ENCODE data around the gene ANKRD6. TPM values are rescaled to one million over a fixed set of nuclear protein-coding genes. Genes with fewer than 3 reads are reported as not detected.
A peak's percentile ranks its signal among the peaks of the same experiment; 100 is the strongest.

ANKRD6 gene
- 1 to 10 TPM; 1.6 to 6.8 (median 2.9) TPM for total RNA-seq

DNA sequence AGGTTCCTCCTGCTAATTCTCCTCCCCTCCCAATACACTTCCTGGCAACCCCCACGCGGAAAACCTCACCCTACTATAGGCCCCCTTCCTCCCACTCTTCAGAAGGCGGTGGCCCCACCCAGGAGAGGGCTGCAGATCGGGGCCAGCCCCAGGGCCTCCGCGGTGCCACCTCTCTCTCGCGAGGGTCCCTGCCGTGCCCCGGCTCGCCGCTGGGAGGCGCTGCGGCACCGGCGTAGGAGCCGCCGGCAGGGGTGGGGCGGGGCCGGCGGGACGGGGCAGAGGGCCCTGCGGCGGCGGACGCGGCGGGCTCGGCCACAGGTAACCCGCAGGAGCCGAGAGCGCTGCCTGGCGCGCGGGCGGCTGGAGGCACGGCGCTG is at the start of gene ANKRD6:
TSS of gene ANKRD6 (plus strand) at position 278 of the 377 bp plus-strand sequence. CDS start 133,825 bp downstream, outside the sequence.
- peak; percentile 84 to 90 for ATAC-seq
- Histone ChIP-seq H3K4me3 (peak within 1 kb of the TSS; percentile 61 to 90 (median 74)), H3K4me1 (no peaks in the 10 kb centered on the region), H3K9me3 (no peaks in the 10 kb centered on the region), H3K27me3 (no peaks in the 10 kb centered on the region), H3K36me3 (no peaks in the 10 kb centered on the region), H3K27ac (peak within 1 kb of the TSS in 2 of 4 donors; percentile 34 to 56)
- peak; percentile 30 to 64 for DNase-seq
- TF ChIP-seq, protein P1, sequence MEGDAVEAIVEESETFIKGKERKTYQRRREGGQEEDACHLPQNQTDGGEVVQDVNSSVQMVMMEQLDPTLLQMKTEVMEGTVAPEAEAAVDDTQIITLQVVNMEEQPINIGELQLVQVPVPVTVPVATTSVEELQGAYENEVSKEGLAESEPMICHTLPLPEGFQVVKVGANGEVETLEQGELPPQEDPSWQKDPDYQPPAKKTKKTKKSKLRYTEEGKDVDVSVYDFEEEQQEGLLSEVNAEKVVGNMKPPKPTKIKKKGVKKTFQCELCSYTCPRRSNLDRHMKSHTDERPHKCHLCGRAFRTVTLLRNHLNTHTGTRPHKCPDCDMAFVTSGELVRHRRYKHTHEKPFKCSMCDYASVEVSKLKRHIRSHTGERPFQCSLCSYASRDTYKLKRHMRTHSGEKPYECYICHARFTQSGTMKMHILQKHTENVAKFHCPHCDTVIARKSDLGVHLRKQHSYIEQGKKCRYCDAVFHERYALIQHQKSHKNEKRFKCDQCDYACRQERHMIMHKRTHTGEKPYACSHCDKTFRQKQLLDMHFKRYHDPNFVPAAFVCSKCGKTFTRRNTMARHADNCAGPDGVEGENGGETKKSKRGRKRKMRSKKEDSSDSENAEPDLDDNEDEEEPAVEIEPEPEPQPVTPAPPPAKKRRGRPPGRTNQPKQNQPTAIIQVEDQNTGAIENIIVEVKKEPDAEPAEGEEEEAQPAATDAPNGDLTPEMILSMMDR (IDR thresholded peaks at IDR 0.05 in 4 of 5, conservative IDR thresholded peaks at IDR 0.05 in 1 of 5), result peak; percentile 79 to 97 (median 97)
- no peak for TF ChIP-seq POLR2A (IDR thresholded peaks at IDR 0.05)
- intact Hi-C loops (cut with DNase I; ENCODE audit: low total_unique reads) (loop anchor here (1.0 to 5.0 kb wide), 3 partner anchors 61 to 450 kb away; no protein-coding TSS in a partner anchor), in situ Hi-C loops (cut with MboI; ENCODE audit: low sequenced_read_pairs in 4 of 4) (loop anchor here in 2 of 4 donors (5.0 to 10.0 kb wide), 2 partner anchors 179 to 182 kb away; no protein-coding TSS in a partner anchor)

DNA sequence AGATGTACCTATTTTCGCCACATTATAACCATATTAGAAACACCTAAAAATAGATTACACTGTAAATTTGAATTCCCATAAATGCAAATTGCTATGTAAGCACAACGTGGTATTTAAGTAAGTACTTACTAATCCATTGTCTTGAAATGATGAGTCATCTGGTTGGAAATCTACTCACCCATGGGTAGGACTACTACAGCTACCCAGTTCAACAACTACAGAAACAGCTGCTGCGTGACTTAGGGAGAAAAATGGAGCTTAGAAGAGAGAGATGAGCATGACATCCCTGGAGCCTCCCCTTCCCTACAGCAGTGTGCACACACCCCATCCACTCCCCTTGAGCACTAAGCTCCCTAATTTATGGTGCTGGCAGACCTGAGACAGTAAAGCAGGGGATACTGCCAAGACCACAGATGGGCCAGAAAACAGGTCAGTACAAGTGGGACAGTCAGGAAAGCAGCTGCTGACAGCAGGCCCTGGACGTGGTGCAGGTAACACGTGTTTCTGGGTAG is 47.7 kb upstream of the ANKRD6 start:
- H3K4me3 ChIP-seq, result no peak overlapping the region
- H3K27ac ChIP-seq, result peak overlapping the region; percentile 75 to 86 (median 81)
- intact Hi-C loops (cut with DNase I; ENCODE audit: low total_unique reads) (loop anchor here (2.0 kb wide), 1 partner anchor 26 kb away; no protein-coding TSS in a partner anchor), in situ Hi-C loops (cut with MboI; ENCODE audit: low sequenced_read_pairs in 4 of 4) (no loop called here)
- H3K36me3 ChIP-seq, result no peaks in the 10 kb centered on the region
- TF ChIP-seq, protein P1 (IDR thresholded peaks at IDR 0.05 in 4 of 5, conservative IDR thresholded peaks at IDR 0.05 in 1 of 5), result no peak
- no peak for TF ChIP-seq POLR2A (IDR thresholded peaks at IDR 0.05)
- ATAC-seq (peak; percentile 87 to 90), DNase-seq (peak; percentile 78 to 82)
- no peaks in the 10 kb centered on the region for H3K9me3 ChIP-seq
- peaks cover 57 to 60% of the 10 kb centered on the region in 2 donors for H3K4me1 ChIP-seq
- no peaks in the 10 kb centered on the region for H3K27me3 ChIP-seq

DNA sequence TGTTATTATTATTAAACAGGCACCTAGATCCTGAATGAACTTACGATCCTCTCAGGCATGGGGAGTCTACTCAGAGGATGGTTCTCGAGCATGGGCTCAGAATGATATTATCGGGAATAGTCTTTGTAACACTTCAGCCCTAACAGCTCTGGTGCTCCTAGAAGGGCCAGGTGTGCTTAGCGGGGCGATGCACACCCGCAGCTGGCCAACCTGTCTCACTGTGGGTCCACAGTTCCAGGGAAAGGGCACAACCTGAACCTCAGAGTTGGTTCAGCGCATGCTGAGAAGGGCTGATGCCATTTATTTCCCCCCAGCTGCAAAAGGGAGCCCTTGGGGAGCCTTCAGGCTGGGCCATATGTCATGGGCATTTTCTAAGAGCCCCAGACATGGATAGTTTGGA is 47.1 kb upstream of the ANKRD6 start:
- no peak for DNase-seq
- peaks cover 57 to 62% of the 10 kb centered on the region in 2 donors for H3K4me1 ChIP-seq
- in situ Hi-C loops (cut with MboI; ENCODE audit: low sequenced_read_pairs in 4 of 4) (no loop called here), intact Hi-C loops (cut with DNase I; ENCODE audit: low total_unique reads) (loop anchor here (2.0 kb wide), 1 partner anchor 25 kb away; no protein-coding TSS in a partner anchor)
- peak overlapping the region; percentile 75 to 86 (median 81) for H3K27ac ChIP-seq
- TF ChIP-seq, protein P1 (IDR thresholded peaks at IDR 0.05 in 4 of 5, conservative IDR thresholded peaks at IDR 0.05 in 1 of 5), result no peak
- no peak for TF ChIP-seq POLR2A (IDR thresholded peaks at IDR 0.05)
- no peaks in the 10 kb centered on the region for H3K36me3 ChIP-seq
- no peaks in the 10 kb centered on the region for H3K27me3 ChIP-seq
- ATAC-seq, result no peak
- no peaks in the 10 kb centered on the region for H3K9me3 ChIP-seq
- no peak overlapping the region for H3K4me3 ChIP-seq

DNA sequence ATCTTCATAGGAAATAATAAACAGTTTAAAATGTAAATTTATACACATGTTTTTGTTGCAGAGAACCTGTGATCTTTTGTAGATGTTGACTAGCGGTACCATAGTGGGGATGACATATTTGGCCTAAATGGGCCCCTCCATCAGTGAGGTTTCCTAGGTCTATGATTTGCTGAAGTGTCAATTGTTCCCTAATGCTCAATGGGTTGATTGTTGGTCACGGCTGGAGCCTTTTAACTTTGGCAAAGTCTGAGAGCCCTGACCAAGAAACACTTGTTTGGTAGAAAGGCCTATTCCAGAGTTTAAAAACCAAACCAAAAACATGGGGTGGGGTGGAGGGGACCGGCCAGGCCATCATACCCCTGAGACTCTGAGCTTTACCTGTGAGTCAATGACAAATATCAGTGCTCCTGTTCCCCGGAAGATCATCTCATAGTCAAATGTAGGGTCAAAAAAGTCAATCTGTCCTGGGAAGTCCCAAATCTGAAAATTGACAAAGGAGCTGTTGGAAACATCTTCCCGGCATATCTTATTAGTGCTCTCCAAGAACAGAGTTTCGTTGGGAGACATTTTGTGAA is 45.9 kb upstream of the ANKRD6 start:
- Histone ChIP-seq H3K4me1 (peaks cover 57 to 62% of the 10 kb centered on the region in 2 donors), H3K27me3 (no peaks in the 10 kb centered on the region), H3K4me3 (no peak overlapping the region), H3K27ac (peak overlapping the region; percentile 75 to 86 (median 81)), H3K36me3 (no peaks in the 10 kb centered on the region), H3K9me3 (no peaks in the 10 kb centered on the region)
- intact Hi-C loops (cut with DNase I; ENCODE audit: low total_unique reads), result no loop called here
- ATAC-seq, result no peak
- in situ Hi-C loops (cut with MboI; ENCODE audit: low sequenced_read_pairs in 4 of 4), result no loop called here
- TF ChIP-seq POLR2A (IDR thresholded peaks at IDR 0.05), result no peak
- TF ChIP-seq, protein P1 (IDR thresholded peaks at IDR 0.05 in 4 of 5, conservative IDR thresholded peaks at IDR 0.05 in 1 of 5), result no peak
- no peak for DNase-seq
